Measurements from ENCODE around the gene PLEKHA1. TPM values are rescaled to one million over a fixed set of nuclear protein-coding genes. Genes with fewer than 3 reads are reported as not detected.

The PLEKHA1 gene
- total RNA-seq, 1 experiment from 2014 or later = 31.0 TPM

- Mint-ChIP-seq H3K27ac (ENCODE audit: unreplicated experiment) (no peak overlapping the region), H3K36me3 (ENCODE audit: insufficient read depth, unreplicated experiment) (no peaks in the 10 kb centered on the region), H3K9me3 (ENCODE audit: low read depth, unreplicated experiment) (no peaks in the 10 kb centered on the region), H3K4me3 (ENCODE audit: low read depth, unreplicated experiment) (no peak overlapping the region), H3K27me3 (ENCODE audit: unreplicated experiment) (peaks cover 43% of the 10 kb centered on the region), H3K4me1 (ENCODE audit: low read depth, unreplicated experiment) (no peaks in the 10 kb centered on the region)
- CTCF ChIA-PET = no interaction called here
- no TSS peak for BruUV-seq (replicated peaks)
- intact Hi-C loops (cut with micrococcal nuclease; ENCODE audit: unreplicated experiment) = no loop called here
- no peak for TF ChIP-seq CTCF (IDR thresholded peaks at IDR 0.05; ENCODE audit: unreplicated experiment)
- no peak for DNase-seq
Observed at GRCh38 chr10:122474131-122474818, 99.8 kb downstream of the PLEKHA1 start.

DNA sequence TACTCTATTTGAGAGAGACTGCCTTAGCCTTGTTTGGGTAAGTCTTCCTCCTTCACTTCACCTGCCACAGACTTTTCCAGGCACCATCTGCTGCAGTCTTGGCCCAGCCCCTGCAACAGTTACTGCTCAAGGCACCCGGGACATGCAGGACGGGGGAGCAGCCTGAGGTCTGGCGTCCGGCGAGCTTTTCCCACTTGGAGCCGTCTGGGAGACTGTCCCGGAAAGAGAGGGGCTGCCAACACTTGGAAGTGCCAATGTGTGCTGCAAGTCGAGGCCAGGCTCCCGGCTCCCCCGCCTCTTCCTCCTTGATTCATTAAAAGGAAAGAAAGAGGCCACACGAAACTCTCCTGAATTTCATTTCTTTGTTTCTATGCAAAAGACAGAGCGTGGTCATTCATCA lies 100.6 kb downstream of the PLEKHA1 start:
- CTCF ChIA-PET = no interaction called here
- Mint-ChIP-seq H3K36me3 (ENCODE audit: insufficient read depth, unreplicated experiment) (no peaks in the 10 kb centered on the region), H3K4me3 (ENCODE audit: low read depth, unreplicated experiment) (no peak overlapping the region), H3K9me3 (ENCODE audit: low read depth, unreplicated experiment) (no peaks in the 10 kb centered on the region), H3K4me1 (ENCODE audit: low read depth, unreplicated experiment) (no peaks in the 10 kb centered on the region), H3K27ac (ENCODE audit: unreplicated experiment) (no peak overlapping the region), H3K27me3 (ENCODE audit: unreplicated experiment) (peaks cover 43% of the 10 kb centered on the region)
- BruUV-seq (replicated peaks) = no TSS peak
- intact Hi-C loops (cut with micrococcal nuclease; ENCODE audit: unreplicated experiment) = no loop called here
- no peak for TF ChIP-seq CTCF (IDR thresholded peaks at IDR 0.05; ENCODE audit: unreplicated experiment)
- DNase-seq = no peak

- CTCF ChIA-PET = no interaction called here
- intact Hi-C loops (cut with micrococcal nuclease; ENCODE audit: unreplicated experiment) = no loop called here
- TF ChIP-seq CTCF (IDR thresholded peaks at IDR 0.05; ENCODE audit: unreplicated experiment) = no peak
- Mint-ChIP-seq H3K27ac (ENCODE audit: unreplicated experiment) (no peak overlapping the region), H3K4me3 (ENCODE audit: low read depth, unreplicated experiment) (no peak overlapping the region), H3K9me3 (ENCODE audit: low read depth, unreplicated experiment) (no peaks in the 10 kb centered on the region), H3K27me3 (ENCODE audit: unreplicated experiment) (peaks cover 39% of the 10 kb centered on the region), H3K36me3 (ENCODE audit: insufficient read depth, unreplicated experiment) (no peaks in the 10 kb centered on the region), H3K4me1 (ENCODE audit: low read depth, unreplicated experiment) (no peaks in the 10 kb centered on the region)
- no peak for DNase-seq
- BruUV-seq (replicated peaks) = no TSS peak
Observed at GRCh38 chr10:122475591-122476332, 101.3 kb downstream of the PLEKHA1 start.

- no peak overlapping the region for H3K4me3 Mint-ChIP-seq (ENCODE audit: low read depth, unreplicated experiment)
- no peak for TF ChIP-seq CTCF (IDR thresholded peaks at IDR 0.05; ENCODE audit: unreplicated experiment)
- intact Hi-C loops (cut with micrococcal nuclease; ENCODE audit: unreplicated experiment) = no loop called here
- CTCF ChIA-PET = no interaction called here
- H3K36me3 Mint-ChIP-seq (ENCODE audit: insufficient read depth, unreplicated experiment) = no peaks in the 10 kb centered on the region
- no peak overlapping the region for H3K27ac Mint-ChIP-seq (ENCODE audit: unreplicated experiment)
- no peaks in the 10 kb centered on the region for H3K4me1 Mint-ChIP-seq (ENCODE audit: low read depth, unreplicated experiment)
- no peak for DNase-seq
- H3K9me3 Mint-ChIP-seq (ENCODE audit: low read depth, unreplicated experiment) = no peaks in the 10 kb centered on the region
- BruUV-seq (replicated peaks) = no TSS peak
- peaks cover 37% of the 10 kb centered on the region for H3K27me3 Mint-ChIP-seq (ENCODE audit: unreplicated experiment)
Observed at GRCh38 chr10:122476333-122476695, 101.8 kb downstream of the PLEKHA1 start.

Data from Calu3 (cell line).